ENCODE results near the gene TPST1. TPM values are rescaled to one million over a fixed set of nuclear protein-coding genes. Genes with fewer than 3 reads are reported as not detected.
"Not testable (repeated sequence)": the region's sequence is repeated elsewhere in the genome, so short reads cannot be mapped to it uniquely, and the experiment has no call there.

TPST1 gene
- total RNA-seq, 4 donors from 2014 or later: 1.4 to 3.7 (median 3.0) TPM

DNA sequence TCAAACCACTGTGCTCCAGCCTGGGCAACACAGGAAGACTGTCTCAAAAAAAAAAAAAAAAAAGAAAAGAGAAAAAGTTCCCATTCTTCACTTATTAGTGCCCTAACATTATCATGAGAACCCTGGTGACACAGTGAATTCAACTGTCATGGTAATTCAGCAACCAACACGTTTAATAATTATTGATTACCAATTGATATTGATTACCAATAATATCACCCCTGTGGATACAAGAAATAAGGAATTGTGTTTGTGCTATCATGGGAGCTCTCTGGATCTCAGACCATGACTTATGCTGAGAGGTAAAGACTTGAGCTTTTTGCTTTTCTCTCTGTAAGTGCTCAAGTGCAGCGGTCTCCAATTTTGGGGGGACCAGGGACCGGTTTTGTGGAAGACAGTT is 195.3 kb downstream of the TPST1 start:
- Histone ChIP-seq H3K4me1 (no peaks in the 10 kb centered on the region), H3K36me3 (peaks cover 0 to 11% of the 10 kb centered on the region in 2 donors), H3K9me3 (no peaks in the 10 kb centered on the region), H3K27me3 (no peaks in the 10 kb centered on the region), H3K4me3 (no peak overlapping the region), H3K27ac (no peak overlapping the region)
- no peak for ATAC-seq
- intact Hi-C loops (cut with DNase I; ENCODE audit: low total_unique reads): no loop called here
- TF ChIP-seq POLR2A (IDR thresholded peaks at IDR 0.05): no peak
- TF ChIP-seq, protein P1, sequence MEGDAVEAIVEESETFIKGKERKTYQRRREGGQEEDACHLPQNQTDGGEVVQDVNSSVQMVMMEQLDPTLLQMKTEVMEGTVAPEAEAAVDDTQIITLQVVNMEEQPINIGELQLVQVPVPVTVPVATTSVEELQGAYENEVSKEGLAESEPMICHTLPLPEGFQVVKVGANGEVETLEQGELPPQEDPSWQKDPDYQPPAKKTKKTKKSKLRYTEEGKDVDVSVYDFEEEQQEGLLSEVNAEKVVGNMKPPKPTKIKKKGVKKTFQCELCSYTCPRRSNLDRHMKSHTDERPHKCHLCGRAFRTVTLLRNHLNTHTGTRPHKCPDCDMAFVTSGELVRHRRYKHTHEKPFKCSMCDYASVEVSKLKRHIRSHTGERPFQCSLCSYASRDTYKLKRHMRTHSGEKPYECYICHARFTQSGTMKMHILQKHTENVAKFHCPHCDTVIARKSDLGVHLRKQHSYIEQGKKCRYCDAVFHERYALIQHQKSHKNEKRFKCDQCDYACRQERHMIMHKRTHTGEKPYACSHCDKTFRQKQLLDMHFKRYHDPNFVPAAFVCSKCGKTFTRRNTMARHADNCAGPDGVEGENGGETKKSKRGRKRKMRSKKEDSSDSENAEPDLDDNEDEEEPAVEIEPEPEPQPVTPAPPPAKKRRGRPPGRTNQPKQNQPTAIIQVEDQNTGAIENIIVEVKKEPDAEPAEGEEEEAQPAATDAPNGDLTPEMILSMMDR (IDR thresholded peaks at IDR 0.05 in 4 of 5, conservative IDR thresholded peaks at IDR 0.05 in 1 of 5): no peak
- in situ Hi-C loops (cut with MboI; ENCODE audit: low sequenced_read_pairs in 4 of 4): no loop called here
- no peak for DNase-seq

DNA sequence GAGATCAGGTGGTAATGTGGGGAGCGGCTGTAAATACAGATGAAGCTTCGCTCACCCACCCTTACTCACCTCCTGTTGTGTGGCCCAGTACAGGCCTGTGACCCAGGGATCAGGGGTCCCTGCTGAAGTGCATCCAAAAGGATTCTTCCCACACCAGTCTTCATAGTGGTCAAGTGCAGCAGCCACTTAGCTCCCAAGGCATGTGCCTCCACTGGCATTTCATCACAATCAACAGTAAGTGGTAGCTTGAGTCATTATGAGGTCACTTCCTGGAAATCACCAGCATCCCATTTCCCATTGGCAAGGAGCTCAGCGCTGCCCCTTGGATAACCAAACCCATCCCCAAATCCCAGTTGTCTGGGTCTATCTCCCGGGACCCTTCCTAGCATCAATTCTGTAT is 196.0 kb downstream of the TPST1 start:
- H3K9me3 ChIP-seq; H3K4me1 ChIP-seq; in situ Hi-C loops (cut with MboI; ENCODE audit: low sequenced_read_pairs in 4 of 4); H3K27ac ChIP-seq; H3K27me3 ChIP-seq; ATAC-seq; H3K4me3 ChIP-seq; intact Hi-C loops (cut with DNase I; ENCODE audit: low total_unique reads); DNase-seq: not testable (repeated sequence)
- peaks cover 0 to 11% of the 10 kb centered on the region in 2 donors for H3K36me3 ChIP-seq

DNA sequence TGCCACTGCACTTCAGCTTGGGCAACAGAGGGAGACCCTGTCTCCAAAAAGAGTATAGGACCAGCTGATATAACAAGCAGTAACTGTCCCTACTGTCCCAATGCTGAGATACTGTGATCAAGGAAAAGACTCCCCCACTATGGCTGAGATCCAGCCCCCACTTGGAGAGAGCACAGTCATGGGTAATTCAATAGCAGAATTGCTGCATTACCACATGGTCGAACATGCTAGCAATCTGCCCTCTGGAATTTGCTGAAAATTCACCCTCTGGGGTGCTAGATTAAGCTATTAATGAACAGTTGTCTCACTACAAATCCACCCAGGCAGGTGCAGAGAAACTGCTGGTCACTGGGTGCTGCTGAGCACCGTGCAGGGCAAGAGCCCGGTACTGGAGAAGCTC is 196.8 kb downstream of the TPST1 start:
- peaks cover 0 to 16% of the 10 kb centered on the region in 2 donors for H3K36me3 ChIP-seq
- H3K27me3 ChIP-seq; ATAC-seq; H3K9me3 ChIP-seq; in situ Hi-C loops (cut with MboI; ENCODE audit: low sequenced_read_pairs in 4 of 4); DNase-seq; H3K4me3 ChIP-seq; H3K27ac ChIP-seq; intact Hi-C loops (cut with DNase I; ENCODE audit: low total_unique reads); H3K4me1 ChIP-seq: not testable (repeated sequence)

DNA sequence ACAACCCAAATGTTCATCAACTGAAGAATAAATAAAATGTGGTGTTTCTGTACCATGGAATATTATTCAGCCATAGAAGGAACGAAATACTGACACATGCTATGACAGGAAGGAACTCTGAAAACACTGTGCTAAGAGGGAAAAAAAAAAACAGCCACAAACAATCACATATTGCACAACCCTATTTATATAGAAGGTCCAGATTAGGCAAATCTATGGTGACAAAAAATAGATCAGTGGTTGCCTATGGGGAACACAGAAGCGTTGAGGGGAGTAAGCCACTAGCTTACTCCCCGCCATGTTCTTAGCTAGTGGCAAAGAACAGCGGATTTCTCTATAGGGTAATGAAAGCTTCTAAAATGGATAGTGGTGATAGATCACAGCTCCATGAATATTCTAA is 198.4 kb downstream of the TPST1 start:
- no peak for DNase-seq
- in situ Hi-C loops (cut with MboI; ENCODE audit: low sequenced_read_pairs in 4 of 4) (no loop called here), intact Hi-C loops (cut with DNase I; ENCODE audit: low total_unique reads) (no loop called here)
- H3K4me1 ChIP-seq: no peaks in the 10 kb centered on the region
- TF ChIP-seq, protein P1 (IDR thresholded peaks at IDR 0.05 in 4 of 5, conservative IDR thresholded peaks at IDR 0.05 in 1 of 5): no peak
- TF ChIP-seq POLR2A (IDR thresholded peaks at IDR 0.05): no peak
- H3K9me3 ChIP-seq: no peaks in the 10 kb centered on the region
- H3K27ac ChIP-seq: no peak overlapping the region
- ATAC-seq: no peak
- peaks cover 0 to 30% of the 10 kb centered on the region in 2 donors for H3K36me3 ChIP-seq
- H3K27me3 ChIP-seq: no peaks in the 10 kb centered on the region
- no peak overlapping the region for H3K4me3 ChIP-seq

DNA sequence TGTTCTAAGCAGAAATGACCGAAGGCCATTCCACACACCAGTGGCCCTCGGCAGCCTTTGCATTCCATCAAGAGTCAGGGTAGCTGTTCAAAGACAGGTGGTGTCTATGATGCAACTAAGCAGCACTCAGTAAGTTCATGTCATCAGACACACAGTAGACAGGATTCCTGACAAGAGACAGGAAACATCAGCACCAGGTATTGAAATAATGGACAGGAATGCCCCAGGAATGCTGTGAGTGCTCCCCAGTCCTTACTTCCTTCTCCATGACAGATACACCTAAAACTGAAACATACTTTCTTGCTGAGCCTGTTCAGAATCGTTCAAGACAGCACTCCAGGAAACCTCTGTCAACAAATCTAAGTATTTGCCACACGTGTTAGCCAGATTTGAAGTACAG is 204.4 kb downstream of the TPST1 start:
- no peak for DNase-seq
- in situ Hi-C loops (cut with MboI; ENCODE audit: low sequenced_read_pairs in 4 of 4): no loop called here
- peaks cover 0 to 7% of the 10 kb centered on the region in 2 donors for H3K4me1 ChIP-seq
- H3K9me3 ChIP-seq: no peaks in the 10 kb centered on the region
- intact Hi-C loops (cut with DNase I; ENCODE audit: low total_unique reads): no loop called here
- ATAC-seq: no peak
- H3K27me3 ChIP-seq: no peaks in the 10 kb centered on the region
- no peak overlapping the region for H3K27ac ChIP-seq
- H3K4me3 ChIP-seq: no peak overlapping the region
- TF ChIP-seq, protein P1 (IDR thresholded peaks at IDR 0.05 in 4 of 5, conservative IDR thresholded peaks at IDR 0.05 in 1 of 5): no peak
- TF ChIP-seq POLR2A (IDR thresholded peaks at IDR 0.05): no peak
- peaks cover 0 to 22% of the 10 kb centered on the region in 2 donors for H3K36me3 ChIP-seq

Other genes with a start within 250 kb of the TPST1 start
- gene GUSB, start 223.1 kb upstream of the TPST1 start, total RNA-seq: 1 to 10 TPM; 2.4 to 7.1 (median 5.8) TPM
- gene ASL, start 129.5 kb upstream of the TPST1 start, total RNA-seq: 1 to 10 TPM; 2.5 to 8.7 (median 4.9) TPM
- 10 to 100 TPM; 19.2 to 21.3 (median 20.4) TPM for gene CRCP, start 90.5 kb upstream of the TPST1 start, total RNA-seq